Activated B cell treated with CpG ODN at 0.5 μM for 24 hours (primary cell): Measurements from ENCODE around the gene CACNA1E. TPM values are rescaled to one million over a fixed set of nuclear protein-coding genes. Genes with fewer than 3 reads are reported as not detected.

Source experiments
- ATAC-seq: fragments of 200-7000 bp; cut with Tn5 transposase; one replicate; pipeline ENCODE4 v1.10.0; 2021; ENCODE audit warnings: low read depth, mild to moderate bottlenecking, moderate library complexity
- CTCF ChIA-PET: fragments of 350-600 bp; sonication (Branson Sonifier 250); formaldehyde crosslinking; loops from one replicate; lab custom pipeline; 2021; ENCODE audit warnings: antibody characterized with exemption; lab: Charles Lee
- POLR2A ChIA-PET: fragments of 350-600 bp; sonication (Branson Sonifier 250); formaldehyde crosslinking; loops from one replicate; lab custom pipeline; 2021; ENCODE audit warnings: antibody characterized with exemption; lab: Charles Lee
- DNase-seq: peaks from one replicate; pipeline ENCODE4 v3.0.0; 2022
- H3K27ac Mint-ChIP-seq: one replicate; pipeline ENCODE4 v1.8.0; 2020; ENCODE audit warnings: mixed read lengths
- H3K27me3 Mint-ChIP-seq: one replicate; pipeline ENCODE4 v1.8.0; 2021; ENCODE audit warnings: mixed read lengths
- H3K36me3 Mint-ChIP-seq: one replicate; pipeline ENCODE4 v1.8.0; 2021; ENCODE audit warnings: low read depth, mixed read lengths
- H3K4me1 Mint-ChIP-seq: one replicate; pipeline ENCODE4 v1.8.0; 2021; ENCODE audit warnings: mixed read lengths
- H3K4me3 Mint-ChIP-seq: one replicate; pipeline ENCODE4 v1.8.0; 2020; ENCODE audit warnings: mild to moderate bottlenecking, mixed read lengths
- H3K9me3 Mint-ChIP-seq: one replicate; pipeline ENCODE4 v1.8.0; 2020; ENCODE audit warnings: mixed read lengths
- CTCF ChIP-seq: fragments of 200-600 bp; IDR thresholded peaks from one replicate; pipeline ENCODE4 v1.8.0; 2022; ENCODE audit warnings: antibody characterized with exemption, mild to moderate bottlenecking
- intact Hi-C: fragments of 100-400 bp; cut with micrococcal nuclease; formaldehyde crosslinking; loops from one replicate; pipeline ENCODE4 v1.15.1; 2024
- total RNA-seq: library from RNA; stranded (reverse); gene quantifications from 2 replicates; pipeline ENCODE4 v1.2.3, GENCODE V29; 2022

CACNA1E gene
- total RNA-seq, 1 donor from 2014 or later: 0.91 TPM

GRCh38 chr1:181551754-181552153 is 68.4 kb downstream of the CACNA1E start:
- H3K4me3 Mint-ChIP-seq: no peak overlapping the region
- no peak for ATAC-seq
- no peaks in the 10 kb centered on the region for H3K36me3 Mint-ChIP-seq
- H3K9me3 Mint-ChIP-seq: no peaks in the 10 kb centered on the region
- DNase-seq: no peak
- no peak overlapping the region for H3K27ac Mint-ChIP-seq
- CTCF ChIA-PET: no interaction called here
- H3K4me1 Mint-ChIP-seq: no peaks in the 10 kb centered on the region
- H3K27me3 Mint-ChIP-seq: peaks cover 13% of the 10 kb centered on the region
- no peak for TF ChIP-seq CTCF
- POLR2A ChIA-PET: no interaction called here
- intact Hi-C loops: no loop called here

DNA sequence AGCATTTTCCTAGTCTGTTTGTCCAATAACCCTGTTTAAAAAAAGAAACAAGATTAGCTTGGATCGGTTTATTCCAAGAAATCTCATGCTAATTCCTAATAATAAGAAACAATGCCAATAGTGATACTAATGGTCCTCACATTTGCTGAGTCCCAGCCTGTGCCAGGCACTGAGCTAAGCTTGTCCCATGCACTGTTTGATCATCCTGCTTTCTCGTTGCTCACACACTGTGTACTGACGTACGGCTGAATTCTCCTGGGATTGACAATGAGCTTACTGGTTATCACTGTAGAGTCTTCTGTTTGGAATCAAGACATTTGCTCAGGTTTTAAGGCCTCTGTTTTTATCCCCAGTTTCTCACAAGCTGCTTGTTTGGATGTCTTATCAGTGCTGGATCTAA is 71.1 kb downstream of the CACNA1E start:
- Mint-ChIP-seq H3K4me1 (no peaks in the 10 kb centered on the region), H3K4me3 (no peak overlapping the region), H3K9me3 (no peaks in the 10 kb centered on the region), H3K27ac (no peak overlapping the region), H3K27me3 (peaks cover 4% of the 10 kb centered on the region), H3K36me3 (no peaks in the 10 kb centered on the region)
- DNase-seq (no peak), ATAC-seq (no peak)
- CTCF ChIA-PET: no interaction called here
- POLR2A ChIA-PET: no interaction called here
- no peak for TF ChIP-seq CTCF
- intact Hi-C loops: no loop called here

- CTCF ChIA-PET: no interaction called here
- no peak overlapping the region for H3K4me3 Mint-ChIP-seq
- no peaks in the 10 kb centered on the region for H3K4me1 Mint-ChIP-seq
- no peak for DNase-seq
- TF ChIP-seq CTCF: no peak
- ATAC-seq: no peak
- H3K27ac Mint-ChIP-seq: no peak overlapping the region
- no peaks in the 10 kb centered on the region for H3K36me3 Mint-ChIP-seq
- no peaks in the 10 kb centered on the region for H3K9me3 Mint-ChIP-seq
- H3K27me3 Mint-ChIP-seq: peaks cover 2% of the 10 kb centered on the region
- intact Hi-C loops: no loop called here
- POLR2A ChIA-PET: no interaction called here
Observed at GRCh38 chr1:181556631-181557030, 73.3 kb downstream of the CACNA1E start.

DNA sequence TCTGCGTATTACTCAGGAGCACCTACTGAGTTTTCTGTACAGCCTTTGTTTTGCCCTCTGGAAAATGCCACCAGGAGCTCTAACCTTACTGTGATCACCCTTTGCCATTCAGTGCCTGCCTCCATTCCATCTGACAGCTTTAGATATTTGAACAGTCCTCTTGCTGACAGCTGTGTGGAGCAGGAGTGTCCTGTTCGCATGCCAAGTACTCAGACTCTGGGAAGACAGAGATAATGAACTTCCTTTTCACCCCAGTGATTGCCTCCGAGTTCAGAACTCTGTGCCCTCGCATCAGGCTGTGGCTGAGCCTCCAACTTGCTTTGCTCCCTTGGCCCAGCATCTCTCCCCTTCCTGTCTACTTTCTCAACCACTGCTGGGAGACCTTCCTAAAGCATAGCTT is 74.0 kb downstream of the CACNA1E start:
- ATAC-seq (no peak), DNase-seq (no peak)
- no peak for TF ChIP-seq CTCF
- POLR2A ChIA-PET: no interaction called here
- Mint-ChIP-seq H3K4me3 (no peak overlapping the region), H3K4me1 (no peaks in the 10 kb centered on the region), H3K27me3 (peaks cover 2% of the 10 kb centered on the region), H3K36me3 (no peaks in the 10 kb centered on the region), H3K27ac (no peak overlapping the region), H3K9me3 (no peaks in the 10 kb centered on the region)
- CTCF ChIA-PET: no interaction called here
- intact Hi-C loops: no loop called here

DNA sequence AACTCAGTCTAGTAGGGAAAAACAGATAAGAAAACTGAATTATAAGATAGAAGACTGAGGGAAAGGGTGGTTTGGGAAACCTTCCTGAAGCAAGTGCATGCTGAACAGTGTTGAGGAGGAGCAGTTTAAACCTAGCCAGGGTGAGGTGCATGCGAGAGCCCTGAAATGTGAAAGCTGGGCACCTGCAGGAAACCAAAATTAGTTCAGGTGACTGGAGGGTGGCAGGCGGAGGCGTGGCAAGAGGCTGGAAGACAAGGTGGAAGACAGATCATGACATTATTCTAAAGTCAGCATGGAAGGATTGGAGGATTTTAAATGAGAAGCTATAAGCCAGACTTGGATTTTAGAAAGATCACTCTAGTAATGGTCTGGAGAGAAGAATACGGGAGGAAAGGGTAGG is 75.1 kb downstream of the CACNA1E start:
- Mint-ChIP-seq H3K27ac (no peak overlapping the region), H3K4me1 (no peaks in the 10 kb centered on the region), H3K36me3 (no peaks in the 10 kb centered on the region), H3K9me3 (no peaks in the 10 kb centered on the region), H3K4me3 (no peak overlapping the region), H3K27me3 (no peaks in the 10 kb centered on the region)
- intact Hi-C loops: no loop called here
- ATAC-seq (no peak), DNase-seq (no peak)
- CTCF ChIA-PET: no interaction called here
- POLR2A ChIA-PET: no interaction called here
- no peak for TF ChIP-seq CTCF
